ENCODE data around the gene TSTD2. TPM values are rescaled to one million over a fixed set of nuclear protein-coding genes. Genes with fewer than 3 reads are reported as not detected.

TSTD2 gene
- polyA plus RNA-seq, 4 donors, result 27.7 to 47.5 (median 35.8) TPM

GRCh38 chr9:97565262-97565661 is 67.9 kb downstream of the TSTD2 start:
- DNase-seq (ENCODE audit: low read depth in 4 of 4, low spot score in 2 of 4), result no peak

- DNase-seq (ENCODE audit: low read depth in 4 of 4, low spot score in 2 of 4), result no peak
Measured at GRCh38 chr9:97564291-97565175, 68.6 kb downstream of the TSTD2 start.

GRCh38 chr9:97563458-97564135 is 69.6 kb downstream of the TSTD2 start:
- DNase-seq (ENCODE audit: low read depth in 4 of 4, low spot score in 2 of 4), result no peak

GRCh38 chr9:97562542-97562941 is 70.6 kb downstream of the TSTD2 start:
- DNase-seq (ENCODE audit: low read depth in 4 of 4, low spot score in 2 of 4), result no peak

GRCh38 chr9:97561501-97561900 is 71.7 kb downstream of the TSTD2 start:
- DNase-seq (ENCODE audit: low read depth in 4 of 4, low spot score in 2 of 4), result no peak

GRCh38 chr9:97560851-97561250 is 72.3 kb downstream of the TSTD2 start:
- DNase-seq (ENCODE audit: low read depth in 4 of 4, low spot score in 2 of 4), result no peak

- no peak for DNase-seq (ENCODE audit: low read depth in 4 of 4, low spot score in 2 of 4)
Measured at GRCh38 chr9:97560154-97560553, 73.0 kb downstream of the TSTD2 start.

GRCh38 chr9:97559111-97559514 is 74.1 kb downstream of the TSTD2 start:
- DNase-seq (ENCODE audit: low read depth in 4 of 4, low spot score in 2 of 4), result no peak

- no peak for DNase-seq (ENCODE audit: low read depth in 4 of 4, low spot score in 2 of 4)
Measured at GRCh38 chr9:97558701-97559101, 74.5 kb downstream of the TSTD2 start.

GRCh38 chr9:97557606-97558095 is 75.5 kb downstream of the TSTD2 start:
- DNase-seq (ENCODE audit: low read depth in 4 of 4, low spot score in 2 of 4), result no peak

- DNase-seq (ENCODE audit: low read depth in 4 of 4, low spot score in 2 of 4), result no peak
Measured at GRCh38 chr9:97556721-97557605, 76.2 kb downstream of the TSTD2 start.

GRCh38 chr9:97556036-97556720 is 77.0 kb downstream of the TSTD2 start:
- no peak for DNase-seq (ENCODE audit: low read depth in 4 of 4, low spot score in 2 of 4)

- DNase-seq (ENCODE audit: low read depth in 4 of 4, low spot score in 2 of 4), result no peak
Measured at GRCh38 chr9:97555164-97555563, 78.0 kb downstream of the TSTD2 start.

- no peak for DNase-seq (ENCODE audit: low read depth in 4 of 4, low spot score in 2 of 4)
Measured at GRCh38 chr9:97554566-97555075, 78.5 kb downstream of the TSTD2 start.

GRCh38 chr9:97553841-97554240 is 79.3 kb downstream of the TSTD2 start:
- DNase-seq (ENCODE audit: low read depth in 4 of 4, low spot score in 2 of 4), result no peak

GRCh38 chr9:97553141-97553540 is 80.0 kb downstream of the TSTD2 start:
- no peak for DNase-seq (ENCODE audit: low read depth in 4 of 4, low spot score in 2 of 4)

GRCh38 chr9:97551308-97551707 is 81.9 kb downstream of the TSTD2 start:
- DNase-seq (ENCODE audit: low read depth in 4 of 4, low spot score in 2 of 4), result no peak

- no peak for DNase-seq (ENCODE audit: low read depth in 4 of 4, low spot score in 2 of 4)
Measured at GRCh38 chr9:97550386-97550785, 82.8 kb downstream of the TSTD2 start.

Measured in left renal cortex interstitium (tissue), 4 donors.